Hepatocyte (in vitro differentiated cells): ENCODE data around the gene GGTLC1. TPM values are rescaled to one million over a fixed set of nuclear protein-coding genes. Genes with fewer than 3 reads are reported as not detected.
"Not testable (repeated sequence)": the region's sequence is repeated elsewhere in the genome, so short reads cannot be mapped to it uniquely, and the experiment has no call there.

Experiments used
- DNase-seq: peaks from one replicate; pipeline ENCODE4 v3.0.0-alpha.2; 2016; ENCODE audit warnings: low spot score
- H2AFZ ChIP-seq: fragments of 200-600 bp; sonication (generic); 2 replicates; pipeline ENCODE4 v1.6.0; 2016; ENCODE audit warnings: antibody characterized with exemption, mild to moderate bottlenecking
- H3K27ac ChIP-seq: fragments of 200-600 bp; sonication (generic); 2 replicates; pipeline ENCODE4 v1.5.1; 2016; ENCODE audit warnings: mild to moderate bottlenecking
- H3K27me3 ChIP-seq: fragments of 200-600 bp; sonication (generic); 2 replicates; pipeline ENCODE4 v1.6.1; 2016
- H3K36me3 ChIP-seq: fragments of 200-600 bp; sonication (generic); replicated peaks from 2 replicates; pipeline ENCODE4 v1.5.1; 2016; ENCODE audit warnings: low read depth; ENCODE audit not compliant: insufficient read depth
- H3K4me1 ChIP-seq: fragments of 200-600 bp; sonication (generic); 2 replicates; pipeline ENCODE4 v1.5.1; 2016; ENCODE audit warnings: mild to moderate bottlenecking, moderate library complexity; ENCODE audit not compliant: insufficient read depth
- H3K4me2 ChIP-seq: fragments of 200-600 bp; sonication (generic); 2 replicates; pipeline ENCODE4 v1.6.0; 2016
- H3K4me3 ChIP-seq: fragments of 200-600 bp; sonication (generic); 2 replicates; pipeline ENCODE4 v1.5.1; 2016; ENCODE audit warnings: mild to moderate bottlenecking
- H3K79me2 ChIP-seq: fragments of 200-600 bp; sonication (generic); 2 replicates; pipeline ENCODE4 v1.6.0; 2017; ENCODE audit warnings: mild to moderate bottlenecking
- H3K9me2 ChIP-seq: fragments of 200-600 bp; sonication (generic); replicated peaks from 2 replicates; pipeline ENCODE4 v1.6.0; 2017; ENCODE audit warnings: mild to moderate bottlenecking; ENCODE audit not compliant: insufficient read depth
- H3K9me3 ChIP-seq: fragments of 200-600 bp; sonication (generic); 2 replicates; pipeline ENCODE4 v1.5.1; 2016; ENCODE audit warnings: low read depth, mild to moderate bottlenecking
- H4K20me1 ChIP-seq: fragments of 200-600 bp; sonication (generic); 2 replicates; pipeline ENCODE4 v1.6.0; 2016; ENCODE audit warnings: mild to moderate bottlenecking; ENCODE audit not compliant: insufficient read depth, poor library complexity, severe bottlenecking
- EZH2 ChIP-seq: fragments of 200-600 bp; sonication (generic); IDR thresholded peaks from 2 replicates; pipeline ENCODE4 v1.6.1; 2016; ENCODE audit warnings: antibody characterized with exemption, mild to moderate bottlenecking, borderline replicate concordance
- EZH2phosphoT487 ChIP-seq: fragments of 200-600 bp; sonication (generic); IDR thresholded peaks from one replicate; pipeline ENCODE4 v1.6.1; 2018; ENCODE audit warnings: antibody characterized with exemption, mild to moderate bottlenecking, low read depth, moderate library complexity; ENCODE audit not compliant: unreplicated experiment, severe bottlenecking
- WGBS: methylation state at CpG from one replicate; pipeline ENCODE4 v1.1.6; 2016; ENCODE audit warnings: low lambda C conversion rate; ENCODE audit errors: missing lambda C conversion rate; 5-methylcytosine and 5-hydroxymethylcytosine counted together
- polyA plus RNA-seq: library from polyadenylated mRNA; unstranded; fragments of >200 nt; fragmentation: Nextera tagmentation; extraction: Ambion mirVana; gene quantifications from 2 replicates; pipeline ENCODE4 v1.2.1, GENCODE V29; 2016
- total RNA-seq: library from RNA; depleted of rRNA; stranded (reverse); fragments of >200 nt; gene quantifications from 2 replicates; pipeline ENCODE4 v1.2.3, GENCODE V29; 2014
- TF ChIP-seq, protein P1 (sequence below): fragments of 200-600 bp; sonication (generic); IDR thresholded peaks from 2 replicates; pipeline ENCODE4 v1.5.1; 2016; ENCODE audit warnings: antibody characterized with exemption, mild to moderate bottlenecking; ENCODE audit not compliant: poor library complexity

GGTLC1 gene
- total and polyA plus RNA-seq, 2 experiments from 2014 or later: not detected

DNA sequence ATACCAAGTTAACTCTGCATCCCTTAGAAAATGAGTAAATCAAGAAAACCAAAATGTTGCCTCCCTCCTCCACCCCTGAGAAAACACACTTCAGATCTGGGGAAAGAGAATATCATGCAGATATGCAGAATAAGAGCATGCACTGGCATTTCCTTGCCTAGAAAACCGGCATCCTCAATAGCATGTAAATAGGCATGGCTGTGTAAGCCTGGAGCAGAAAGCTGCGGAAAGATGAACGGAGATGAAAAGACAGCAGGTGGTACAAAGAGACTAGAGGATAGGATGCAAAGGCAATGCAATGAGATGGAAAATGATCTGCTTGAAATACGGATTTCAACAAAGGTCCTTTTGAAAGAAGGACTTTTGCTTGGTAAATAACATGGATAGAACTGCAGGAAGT is 10.3 kb upstream of the GGTLC1 start:
- Histone ChIP-seq H4K20me1 (no peaks in the 10 kb centered on the region), H3K27me3 (no peaks in the 10 kb centered on the region), H3K4me3 (no peak overlapping the region), H3K9me2 (no peaks in the 10 kb centered on the region), H3K27ac (no peak overlapping the region), H3K36me3 (no peaks in the 10 kb centered on the region), H3K9me3 (no peaks in the 10 kb centered on the region), H3K4me1 (no peaks in the 10 kb centered on the region), H3K4me2 (no peak overlapping the region), H2AFZ (no peak overlapping the region), H3K79me2 (no peaks in the 10 kb centered on the region)
- no peak for DNase-seq
- 83% methylated on average over 4 of the region's 4 CpGs for WGBS
- TF ChIP-seq EZH2phosphoT487: no peak
- TF ChIP-seq, protein P1, sequence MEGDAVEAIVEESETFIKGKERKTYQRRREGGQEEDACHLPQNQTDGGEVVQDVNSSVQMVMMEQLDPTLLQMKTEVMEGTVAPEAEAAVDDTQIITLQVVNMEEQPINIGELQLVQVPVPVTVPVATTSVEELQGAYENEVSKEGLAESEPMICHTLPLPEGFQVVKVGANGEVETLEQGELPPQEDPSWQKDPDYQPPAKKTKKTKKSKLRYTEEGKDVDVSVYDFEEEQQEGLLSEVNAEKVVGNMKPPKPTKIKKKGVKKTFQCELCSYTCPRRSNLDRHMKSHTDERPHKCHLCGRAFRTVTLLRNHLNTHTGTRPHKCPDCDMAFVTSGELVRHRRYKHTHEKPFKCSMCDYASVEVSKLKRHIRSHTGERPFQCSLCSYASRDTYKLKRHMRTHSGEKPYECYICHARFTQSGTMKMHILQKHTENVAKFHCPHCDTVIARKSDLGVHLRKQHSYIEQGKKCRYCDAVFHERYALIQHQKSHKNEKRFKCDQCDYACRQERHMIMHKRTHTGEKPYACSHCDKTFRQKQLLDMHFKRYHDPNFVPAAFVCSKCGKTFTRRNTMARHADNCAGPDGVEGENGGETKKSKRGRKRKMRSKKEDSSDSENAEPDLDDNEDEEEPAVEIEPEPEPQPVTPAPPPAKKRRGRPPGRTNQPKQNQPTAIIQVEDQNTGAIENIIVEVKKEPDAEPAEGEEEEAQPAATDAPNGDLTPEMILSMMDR: no peak
- TF ChIP-seq EZH2: no peak

DNA sequence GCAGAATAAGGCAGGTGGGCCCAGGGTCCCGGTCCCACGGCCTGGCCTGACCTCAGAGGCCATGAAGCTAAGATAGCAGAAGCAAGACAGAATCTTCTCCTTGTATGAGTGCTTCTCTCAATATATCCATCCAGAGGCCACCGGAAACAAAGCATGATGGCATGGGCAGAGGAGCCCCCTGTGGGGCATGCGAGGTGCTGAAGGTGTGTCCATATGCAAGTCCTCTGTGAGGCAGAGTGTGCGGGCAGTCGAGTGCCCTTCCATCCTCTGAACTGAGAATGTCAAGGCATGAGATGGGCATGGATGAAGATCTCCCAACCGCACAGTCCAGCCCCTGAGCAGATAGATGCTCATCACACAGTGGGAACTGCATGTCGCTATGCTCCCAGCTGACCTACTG is 9.8 kb upstream of the GGTLC1 start:
- Histone ChIP-seq H3K27me3 (no peaks in the 10 kb centered on the region), H3K27ac (no peak overlapping the region), H4K20me1 (no peaks in the 10 kb centered on the region), H3K4me1 (no peaks in the 10 kb centered on the region), H3K4me2 (no peak overlapping the region), H3K9me2 (no peaks in the 10 kb centered on the region), H3K36me3 (no peaks in the 10 kb centered on the region), H3K9me3 (no peaks in the 10 kb centered on the region), H3K79me2 (no peaks in the 10 kb centered on the region), H3K4me3 (no peak overlapping the region), H2AFZ (no peak overlapping the region)
- TF ChIP-seq EZH2phosphoT487: no peak
- TF ChIP-seq EZH2: no peak
- TF ChIP-seq, protein P1: no peak
- 87% methylated on average over 8 of the region's 8 CpGs for WGBS
- no peak for DNase-seq

DNA sequence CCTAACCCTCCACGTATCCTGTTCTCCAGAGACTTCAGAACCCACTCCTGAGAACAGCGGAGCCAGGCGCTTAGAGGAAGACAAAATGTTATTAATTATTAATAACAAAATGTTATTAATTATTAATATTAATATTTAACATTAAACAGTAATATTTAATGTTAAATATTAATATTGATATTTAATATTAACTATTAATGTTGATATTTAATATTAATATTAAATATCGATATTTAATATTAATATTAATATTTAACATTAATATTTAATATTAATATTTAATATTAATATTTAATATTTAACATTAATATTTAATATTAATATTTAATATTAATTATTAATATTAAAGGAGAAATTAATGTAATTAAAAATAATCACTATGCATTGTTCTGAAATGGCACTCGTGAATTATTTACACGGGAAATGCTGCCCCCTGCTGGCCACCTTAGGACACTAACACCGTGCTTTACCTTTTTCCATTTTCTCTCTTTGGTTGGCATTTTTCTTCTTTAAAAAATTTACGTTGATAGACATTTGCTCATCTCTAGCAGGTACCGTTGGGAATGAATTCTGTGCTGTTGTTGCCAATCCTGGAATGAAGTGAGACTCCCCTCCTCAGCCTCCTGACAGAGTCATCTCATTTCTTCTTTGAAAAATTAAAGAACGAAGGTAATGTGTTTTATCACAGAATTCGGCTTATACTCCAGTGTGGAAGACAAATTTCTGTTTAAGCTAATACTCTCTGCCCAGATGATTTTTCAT is 7.5 kb upstream of the GGTLC1 start:
- Histone ChIP-seq H3K9me3 (no peaks in the 10 kb centered on the region), H4K20me1 (no peaks in the 10 kb centered on the region), H3K27me3 (no peaks in the 10 kb centered on the region), H3K4me1 (no peaks in the 10 kb centered on the region), H3K79me2 (no peaks in the 10 kb centered on the region), H3K9me2 (no peaks in the 10 kb centered on the region), H2AFZ (no peak overlapping the region), H3K4me3 (no peak overlapping the region), H3K36me3 (no peaks in the 10 kb centered on the region), H3K4me2 (no peak overlapping the region), H3K27ac (no peak overlapping the region)
- peak; percentile 79 for DNase-seq
- 53% methylated on average over 11 of the region's 11 CpGs for WGBS
- TF ChIP-seq EZH2phosphoT487 (no peak), EZH2 (no peak)
- TF ChIP-seq, protein P1: peak; percentile 87

DNA sequence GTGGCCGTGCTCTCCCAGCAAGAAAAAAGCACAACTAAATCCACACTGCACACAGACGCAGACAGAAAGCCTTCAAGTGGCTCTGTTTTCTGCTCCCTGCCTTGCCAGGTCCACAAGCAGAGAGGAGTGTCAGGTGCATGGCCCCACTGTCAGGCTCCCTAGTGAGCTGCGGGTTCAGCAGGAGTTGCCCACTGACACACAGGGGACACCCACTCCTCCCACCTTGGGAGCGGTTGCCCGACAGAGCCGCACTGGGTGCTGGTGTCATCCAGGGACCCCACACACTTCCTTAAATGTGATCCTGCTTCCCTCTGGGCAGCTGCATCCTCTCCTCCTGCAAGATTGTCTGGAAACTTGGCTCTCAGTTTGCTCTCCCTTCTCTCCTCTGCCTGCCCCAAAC is 6.7 kb upstream of the GGTLC1 start:
- H3K27ac ChIP-seq, H3K4me1 ChIP-seq, H3K79me2 ChIP-seq, H2AFZ ChIP-seq, H3K9me3 ChIP-seq, H3K4me3 ChIP-seq, H3K9me2 ChIP-seq, H3K36me3 ChIP-seq, H4K20me1 ChIP-seq, H3K4me2 ChIP-seq, H3K27me3 ChIP-seq, DNase-seq: not testable (repeated sequence)
- 89% methylated on average over 6 of the region's 6 CpGs for WGBS

DNA sequence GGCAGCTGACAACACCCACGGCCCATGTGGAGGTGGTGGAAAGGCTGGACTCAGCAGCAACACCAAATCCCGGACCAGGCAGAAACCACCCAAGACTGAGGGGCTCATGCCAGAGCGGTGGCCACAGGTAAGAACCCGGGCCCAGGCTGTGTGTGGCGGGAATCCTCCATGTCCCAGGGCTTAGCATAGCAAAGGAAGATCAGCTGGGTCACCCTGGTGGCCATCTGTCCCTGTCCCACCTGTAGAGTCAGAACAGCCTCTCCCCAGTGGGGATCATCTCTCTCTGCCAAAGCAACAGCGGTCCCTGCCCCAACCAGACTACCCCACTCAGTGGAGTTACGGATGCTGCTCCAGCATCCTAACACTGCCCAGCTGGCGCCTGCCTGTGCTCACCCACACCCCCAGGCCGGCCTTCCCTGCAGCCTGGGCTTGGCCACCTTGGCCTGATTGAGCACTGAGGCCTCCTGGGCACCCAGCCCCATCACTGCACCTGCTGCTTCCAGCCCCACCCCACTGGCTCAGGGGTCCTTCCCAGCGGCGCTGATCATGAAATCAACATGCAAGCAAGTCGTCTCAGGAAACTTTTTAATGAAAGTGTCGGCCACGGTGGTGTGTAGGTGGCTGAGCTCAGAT is 5.5 kb upstream of the GGTLC1 start:
- H3K27me3 ChIP-seq, H3K27ac ChIP-seq, H3K4me1 ChIP-seq, H2AFZ ChIP-seq, H3K9me3 ChIP-seq, H3K79me2 ChIP-seq, DNase-seq, H3K36me3 ChIP-seq, H3K9me2 ChIP-seq, H3K4me3 ChIP-seq, H4K20me1 ChIP-seq, H3K4me2 ChIP-seq: not testable (repeated sequence)
- 81% methylated on average over 13 of the region's 14 CpGs for WGBS

DNA sequence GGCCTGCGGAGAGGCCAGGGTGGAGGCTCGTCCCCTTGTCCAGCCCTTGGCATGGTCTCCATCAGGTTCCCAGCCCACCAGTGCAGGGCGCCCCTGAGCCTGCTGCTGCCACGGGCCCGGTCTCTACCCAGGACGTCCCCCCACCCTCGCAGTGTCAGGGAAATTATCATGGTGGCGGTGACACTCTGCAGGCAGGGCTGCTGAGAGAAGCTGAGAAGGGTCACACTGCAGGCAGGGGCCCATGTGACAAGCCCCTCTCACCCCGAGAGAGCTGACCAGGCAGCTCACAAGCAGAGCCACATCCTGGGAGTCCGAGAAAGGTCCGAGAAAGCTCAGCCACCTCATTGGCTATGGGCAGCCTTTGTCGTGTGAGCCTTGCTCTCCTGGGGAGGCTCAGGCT is 4.9 kb upstream of the GGTLC1 start:
- H3K9me2 ChIP-seq, H4K20me1 ChIP-seq, H3K9me3 ChIP-seq, H3K27me3 ChIP-seq, H3K4me1 ChIP-seq, H3K79me2 ChIP-seq, H3K4me3 ChIP-seq, DNase-seq, H2AFZ ChIP-seq, H3K36me3 ChIP-seq, H3K27ac ChIP-seq, H3K4me2 ChIP-seq: not testable (repeated sequence)
- WGBS: 81% methylated on average over 12 of the region's 12 CpGs
